Ovary (tissue), 9 donors: ENCODE measurements around the gene RALA. TPM values are rescaled to one million over a fixed set of nuclear protein-coding genes. Genes with fewer than 3 reads are reported as not detected.

Experiments
- DNase-seq, 5 donors: peaks; one replicate each; pipeline ENCODE4 v3.0.0-alpha.2; 2019 to 2020
- H3K27ac ChIP-seq, 2 donors: fragments of 200-600 bp; one replicate each; pipeline versions ENCODE4 v1.5.1 to v1.8.0; 2019 to 2022
- H3K27me3 ChIP-seq: fragments of 200-600 bp; one replicate; pipeline ENCODE4 v1.8.0; 2022
- H3K36me3 ChIP-seq: fragments of 200-600 bp; sonication (generic); one replicate; pipeline ENCODE4 v1.5.1; 2019
- H3K4me1 ChIP-seq: one replicate; pipeline ENCODE4 v1.8.1; 2013; ENCODE audit warnings: mild to moderate bottlenecking, moderate library complexity; ENCODE audit not compliant: insufficient read depth
- H3K4me3 ChIP-seq: fragments of 200-600 bp; sonication (generic); one replicate; pipeline ENCODE4 v1.5.1; 2017
- H3K9me3 ChIP-seq, 2 donors: fragments of 200-600 bp in 1 of 2; sonication (generic) in 1 of 2; one replicate each; pipeline versions ENCODE4 v1.5.1 to v1.8.1; 2013 to 2019; ENCODE audit warnings: mild to moderate bottlenecking in 1 of 2, moderate library complexity in 1 of 2
- CTCF ChIP-seq, 3 donors: fragments of 450-650 bp in 2 of 3; fragments of 200-600 bp in 1 of 3; IDR thresholded peaks; one replicate each; pipeline versions ENCODE4 v1.5.1 to v1.8.0; 2016 to 2022; ENCODE audit warnings: antibody characterized with exemption in 3 of 3, mild to moderate bottlenecking in 1 of 3
- EP300 ChIP-seq: sonication (generic); formaldehyde crosslinking; IDR thresholded peaks from one replicate; pipeline ENCODE4 v1.6.1; 2017; ENCODE audit warnings: antibody characterized with exemption
- POLR2A ChIP-seq: fragments of 450-650 bp; IDR thresholded peaks from one replicate; pipeline ENCODE4 v1.6.1; 2017; ENCODE audit warnings: antibody characterized with exemption, mild to moderate bottlenecking, moderate library complexity
- WGBS, 3 donors: extraction: QIAGEN DNeasy Blood & Tissue Kit in 1 of 3; methylation state at CpG; one replicate each; pipeline versions ENCODE4 v1.1.5 to v1.1.7; 2013 to 2017; 5-methylcytosine and 5-hydroxymethylcytosine counted together
- intact Hi-C, 4 donors: fragments of 100-400 bp; cut with DNase I; formaldehyde crosslinking; loops; one replicate each; pipeline versions ENCODE4 v1.11.0 to v1.15.1; 2022 to 2023
- polyA plus RNA-seq, 2 donors: library from polyadenylated mRNA; stranded (reverse); fragments of 200-250 nt in 1 of 2; fragments of 350-450 nt in 1 of 2; fragmentation: Illumina TruSeq in 1 of 2; extraction: RNeasy Lipid Tissue Mini Kit (QIAGEN cat#74804) in 1 of 2; gene quantifications; one replicate each; pipeline ENCODE4 v1.2.3, GENCODE V29; 2013 to 2014
- total RNA-seq, 7 donors: library from RNA; depleted of rRNA in 2 of 7; stranded (reverse); fragments of >200 nt in 2 of 7; fragmentation: NEBNext Ultra II Directional in 3 of 7; extraction: Animal tissue kit (Norgen Biotek cat#: 25700) in 3 of 7; gene quantifications; one replicate each; pipeline versions ENCODE4 v1.1.0 to v1.2.4, GENCODE V29; 2016 to 2023
- donor health status: DM: no; HTN: no; CAD: no; lungs with moderate emphysema.
- donor health status: DM: no; HTN: no; CAD: no.
- donor health status: Bipolar disorder and iron deficiency.
- donor health status: DM: yes; HTN: yes; CAD: no.
- donor health status: DM: no; HTN: no; CAD: no.
- donor health status: DM: yes; HTN: yes; CAD: no.

Gene RALA
- total and polyA plus RNA-seq, 9 donors, result 13.9 to 32.9 (median 25.2) TPM

DNA sequence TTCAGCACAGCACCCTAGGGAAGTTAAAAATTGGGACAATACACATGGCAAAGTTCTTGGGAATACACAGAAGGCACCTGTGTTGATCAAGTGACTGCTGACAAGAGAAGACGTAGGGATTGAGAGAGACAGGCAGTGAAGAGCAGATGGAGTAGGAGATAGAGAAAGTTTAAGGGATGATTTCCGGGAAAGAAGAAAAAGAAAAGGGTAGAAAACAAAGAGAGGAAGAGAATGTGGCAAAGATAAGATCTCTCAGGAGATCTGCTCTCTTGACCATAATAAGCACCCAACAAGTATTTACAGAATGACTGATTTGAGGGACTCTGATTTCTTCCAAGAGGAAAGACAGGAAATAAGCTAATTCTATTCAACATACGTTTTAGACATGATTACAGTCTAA, 15.1 kb upstream of the RALA start:
- no peak overlapping the region for H3K27ac ChIP-seq
- DNase-seq, result no peak
- H3K4me1 ChIP-seq, result no peaks in the 10 kb centered on the region
- intact Hi-C loops, result no loop called here
- no peaks in the 10 kb centered on the region for H3K9me3 ChIP-seq
- no peak for TF ChIP-seq EP300
- TF ChIP-seq POLR2A, result no peak
- H3K27me3 ChIP-seq, result no peaks in the 10 kb centered on the region
- no peak overlapping the region for H3K4me3 ChIP-seq
- WGBS, 3 donors, result 80 to 85% (median 84%) methylated on average over 3 of the region's 3 CpGs
- H3K36me3 ChIP-seq, result no peaks in the 10 kb centered on the region

DNA sequence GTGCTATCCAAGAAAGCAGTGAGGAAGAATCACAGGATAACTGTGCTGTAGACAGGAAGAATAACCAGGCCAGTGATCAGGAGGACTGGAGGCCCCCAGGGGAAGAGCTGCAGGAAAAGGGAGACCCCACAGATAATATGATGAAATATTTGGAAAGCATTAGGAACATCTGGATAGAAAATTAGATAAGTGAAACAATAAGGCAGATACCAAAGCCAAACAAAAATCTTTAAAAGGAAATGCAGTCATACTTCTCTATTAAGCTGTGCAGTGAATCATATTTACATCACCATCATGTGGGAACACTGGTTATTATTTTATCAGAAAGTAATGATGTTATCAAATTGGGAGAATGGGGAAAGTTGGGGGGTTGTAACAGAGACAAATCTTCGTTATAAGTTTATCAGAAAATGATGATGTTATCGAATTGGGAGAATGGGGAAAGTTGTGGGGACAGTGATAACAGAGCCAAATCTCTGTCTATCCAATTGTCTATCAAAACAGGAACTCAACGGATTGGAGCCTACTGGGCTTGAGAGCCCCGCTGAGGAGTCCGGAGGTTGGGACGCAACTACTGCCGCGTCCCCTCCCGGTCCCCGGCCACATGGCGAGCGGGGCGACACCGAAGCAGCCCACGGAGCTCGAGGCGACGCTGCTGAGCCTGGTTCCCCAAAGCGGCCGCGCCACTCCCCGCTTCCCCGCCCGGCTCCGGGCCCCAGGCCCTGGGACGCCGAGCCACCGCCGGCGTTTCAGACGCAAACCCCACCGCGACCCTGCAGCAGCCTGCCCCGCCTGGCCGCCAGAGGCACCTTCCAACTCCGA, 14.0 kb upstream of the RALA start:
- Histone ChIP-seq H3K36me3 (no peaks in the 10 kb centered on the region), H3K4me3 (peak overlapping the region; percentile 17), H3K27me3 (no peaks in the 10 kb centered on the region), H3K9me3 (no peaks in the 10 kb centered on the region), H3K27ac (no peak overlapping the region), H3K4me1 (no peaks in the 10 kb centered on the region)
- no peak for TF ChIP-seq POLR2A
- no peak for TF ChIP-seq EP300
- no peak for TF ChIP-seq CTCF (IDR thresholded peaks at IDR 0.05)
- 5 to 8% (median 6%) methylated on average over 34 to 36 of the region's 36 CpGs for WGBS, 3 donors
- DNase-seq, result no peak
- intact Hi-C loops, result no loop called here

DNA sequence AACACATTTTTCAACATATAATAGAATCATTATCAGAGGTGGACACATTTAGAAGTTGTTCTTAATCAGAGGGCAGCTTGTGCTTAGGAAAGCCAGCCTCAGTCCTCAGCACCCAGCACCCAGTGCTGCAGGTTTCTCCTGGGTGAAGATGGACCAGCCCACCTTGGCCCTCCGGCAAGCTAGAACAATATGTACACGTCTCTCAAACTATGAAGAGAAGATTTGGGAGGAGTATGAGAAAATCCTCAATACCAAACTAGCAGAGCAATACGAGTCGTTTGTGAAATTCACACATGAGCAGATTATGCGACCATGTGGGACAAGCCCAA, 13.5 kb upstream of the RALA start:
- Histone ChIP-seq H3K9me3 (no peaks in the 10 kb centered on the region), H3K27me3 (no peaks in the 10 kb centered on the region), H3K27ac (no peak overlapping the region), H3K4me1 (no peaks in the 10 kb centered on the region), H3K4me3 (no peak overlapping the region), H3K36me3 (no peaks in the 10 kb centered on the region)
- TF ChIP-seq POLR2A, result no peak
- no peak for TF ChIP-seq EP300
- no peak for TF ChIP-seq CTCF (IDR thresholded peaks at IDR 0.05)
- WGBS, 3 donors, result 61 to 80% (median 66%) methylated on average over 5 of the region's 5 CpGs
- no peak for DNase-seq
- intact Hi-C loops, result no loop called here

DNA sequence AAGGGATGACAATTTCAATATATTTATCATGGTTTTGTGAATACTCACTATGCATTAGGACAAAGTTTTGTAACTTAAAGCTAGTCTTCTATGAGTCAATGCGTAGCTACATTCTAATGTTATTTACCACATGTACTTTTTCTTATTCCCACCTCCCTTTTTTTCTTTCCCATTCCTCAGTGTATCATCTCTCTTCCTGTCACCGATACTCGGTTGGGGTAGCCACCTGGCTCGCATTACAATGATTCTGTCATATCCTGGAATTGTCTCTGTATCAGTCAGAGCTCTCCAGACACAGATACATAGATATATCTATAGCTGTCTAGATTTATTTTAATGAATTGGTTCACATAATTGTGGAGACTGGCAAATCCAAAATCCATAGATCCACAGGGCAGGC, 9.8 kb upstream of the RALA start:
- no peak for DNase-seq
- no peak for TF ChIP-seq CTCF (IDR thresholded peaks at IDR 0.05)
- no peak for TF ChIP-seq EP300
- TF ChIP-seq POLR2A, result no peak
- H3K27ac ChIP-seq, result no peak overlapping the region
- no peaks in the 10 kb centered on the region for H3K4me1 ChIP-seq
- intact Hi-C loops, result no loop called here
- H3K36me3 ChIP-seq, result no peaks in the 10 kb centered on the region
- WGBS, 3 donors, result 78 to 82% (median 79%) methylated on average over 4 of the region's 4 CpGs
- H3K9me3 ChIP-seq, result no peaks in the 10 kb centered on the region
- no peaks in the 10 kb centered on the region for H3K27me3 ChIP-seq
- H3K4me3 ChIP-seq, result no peak overlapping the region

DNA sequence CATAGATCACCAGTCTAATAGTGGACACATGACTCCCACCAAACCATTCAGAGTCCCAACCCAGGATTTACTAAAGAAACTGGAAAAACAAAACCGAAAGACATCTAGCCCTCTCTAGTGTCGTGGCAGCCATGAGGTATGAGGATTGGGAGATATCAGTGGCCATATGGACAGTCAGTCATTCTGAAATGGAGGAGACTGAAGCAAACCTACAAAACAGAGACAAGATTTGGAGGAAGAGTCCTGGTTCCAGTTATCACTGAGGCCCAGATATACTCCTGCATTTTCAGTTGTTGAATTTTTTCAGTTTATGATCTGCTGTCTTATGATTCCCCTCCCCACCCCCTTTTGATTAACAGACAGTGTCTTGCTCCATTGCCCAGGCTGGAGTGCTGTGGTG, 9.1 kb upstream of the RALA start:
- intact Hi-C loops, result no loop called here
- WGBS, 3 donors, result 77 to 95% (median 86%) methylated on average over 2 of the region's 2 CpGs
- no peaks in the 10 kb centered on the region for H3K9me3 ChIP-seq
- H3K27me3 ChIP-seq, result no peaks in the 10 kb centered on the region
- DNase-seq, result no peak
- no peaks in the 10 kb centered on the region for H3K4me1 ChIP-seq
- TF ChIP-seq CTCF (IDR thresholded peaks at IDR 0.05), result no peak
- no peak for TF ChIP-seq EP300
- TF ChIP-seq POLR2A, result no peak
- H3K4me3 ChIP-seq, result no peak overlapping the region
- H3K36me3 ChIP-seq, result no peaks in the 10 kb centered on the region
- no peak overlapping the region for H3K27ac ChIP-seq
